GM19238 (cell line): ENCODE results near the gene FUT1.

ENCODE experiments used
- DNase-seq: peaks from one replicate; pipeline ENCODE4 v3.0.0; 2011; ENCODE audit warnings: low spot score; ENCODE audit not compliant: insufficient read length

FUT1 gene

GRCh38 chr19:48741129-48741999, 11.1 kb downstream of the FUT1 start:
- DNase-seq: no peak

GRCh38 chr19:48740164-48740972, 12.1 kb downstream of the FUT1 start, which contains the start of gene RASIP1:
TSS of gene RASIP1 (minus strand) at chr19:48740610. CDS start at chr19:48740282, 328 bp downstream.
- DNase-seq: no peak

- no peak for DNase-seq
These were observed 12.9 kb downstream of the FUT1 start for GRCh38 chr19:48739404-48740163.

GRCh38 chr19:48738557-48739403, 13.7 kb downstream of the FUT1 start:
- peak; percentile 96 for DNase-seq

GRCh38 chr19:48737360-48737998, 15.0 kb downstream of the FUT1 start:
- DNase-seq: no peak

- DNase-seq: no peak
These were observed 17.3 kb downstream of the FUT1 start for GRCh38 chr19:48735031-48735615.

- DNase-seq: no peak
These were observed 17.8 kb downstream of the FUT1 start for GRCh38 chr19:48734625-48735024.

GRCh38 chr19:48731452-48731851, 21.0 kb downstream of the FUT1 start:
- no peak for DNase-seq

GRCh38 chr19:48728911-48729664, 23.4 kb downstream of the FUT1 start:
- DNase-seq: no peak

GRCh38 chr19:48726556-48726955, 25.9 kb downstream of the FUT1 start:
- DNase-seq: no peak

- DNase-seq: no peak
These were observed 27.4 kb downstream of the FUT1 start for GRCh38 chr19:48724796-48725753.

GRCh38 chr19:48722196-48722708, 30.2 kb downstream of the FUT1 start:
- DNase-seq: no peak

- DNase-seq: peak; percentile 95
These were observed 31.7 kb downstream of the FUT1 start for GRCh38 chr19:48720613-48721296.

GRCh38 chr19:48720251-48720612, 32.2 kb downstream of the FUT1 start:
- no peak for DNase-seq

GRCh38 chr19:48719263-48720171, 32.9 kb downstream of the FUT1 start, which contains the start of gene MAMSTR:
TSS of gene MAMSTR (minus strand) at chr19:48719725. CDS start at chr19:48719031, 694 bp downstream.
- no peak for DNase-seq

GRCh38 chr19:48718711-48719231, 33.7 kb downstream of the FUT1 start:
- no peak for DNase-seq
